H1 (cell line): ENCODE measurements around the gene TELO2. TPM values are rescaled to one million over a fixed set of nuclear protein-coding genes. Genes with fewer than 3 reads are reported as not detected.

Source experiments
- CTCF ChIA-PET: fragments of 300-600 bp; sonication (Branson Sonifier 250); formaldehyde crosslinking; loops from one replicate; lab custom pipeline; 2021; ENCODE audit not compliant: partially characterized antibody; lab: Charles Lee
- POLR2A ChIA-PET: fragments of 300-600 bp; sonication (Branson Sonifier 250); formaldehyde crosslinking; loops from one replicate; lab custom pipeline; 2021; ENCODE audit warnings: inconsistent platforms; ENCODE audit not compliant: partially characterized antibody; lab: Charles Lee
- DNase-seq, 2 experiments: peaks; one replicate each; pipeline versions ENCODE4 v3.0.0 to v3.0.0-alpha.2; 2010 to 2022; ENCODE audit warnings: low spot score in 2 of 2, low read depth in 1 of 2, mixed read lengths in 1 of 2
- FAIRE-seq: peaks from 2 replicates; lab custom pipeline; 2011; peaks lifted over from hg19 to GRCh38; lab: Jason Lieb, UNC
- H2AFZ ChIP-seq: 2 replicates; pipeline ENCODE4 v1.8.1; 2012; ENCODE audit warnings: low read length, inconsistent platforms
- H2AK5ac ChIP-seq: 2 replicates; pipeline ENCODE4 v1.6.1; 2013; ENCODE audit warnings: low read depth, low read length
- H2BK120ac ChIP-seq: replicated peaks from 2 replicates; pipeline ENCODE3; 2013; ENCODE audit warnings: low read depth, low read length, inconsistent platforms
- H2BK12ac ChIP-seq: 2 replicates; pipeline ENCODE4 v1.6.1; 2013; ENCODE audit warnings: low read depth, low read length
- H2BK15ac ChIP-seq: 2 replicates; pipeline ENCODE4 v1.6.1; 2013; ENCODE audit warnings: low read length
- H2BK20ac ChIP-seq: 2 replicates; pipeline ENCODE4 v1.6.1; 2013; ENCODE audit warnings: low read length
- H2BK5ac ChIP-seq: 2 replicates; pipeline ENCODE4 v1.6.1; 2013; ENCODE audit warnings: low read depth, low read length
- H3K14ac ChIP-seq: 2 replicates; pipeline ENCODE4 v1.6.1; 2013; ENCODE audit warnings: inconsistent platforms; ENCODE audit not compliant: insufficient read length
- H3K18ac ChIP-seq: 2 replicates; pipeline ENCODE4 v1.6.1; 2013; ENCODE audit warnings: low read length; ENCODE audit errors: extremely low read depth
- H3K23ac ChIP-seq: 2 replicates; pipeline ENCODE4 v1.6.1; 2013; ENCODE audit warnings: inconsistent platforms; ENCODE audit not compliant: insufficient read length
- H3K23me2 ChIP-seq: 2 replicates; pipeline ENCODE4 v1.6.1; 2013; ENCODE audit warnings: low read depth, low read length
- H3K27ac ChIP-seq: 2 replicates; pipeline ENCODE4 v1.6.1; 2011; ENCODE audit warnings: low read depth, low read length, inconsistent platforms
- H3K27me3 ChIP-seq, 4 experiments: replicated peaks in 1 of 4; 1 replicate in 1 of 4; 2 replicates in 3 of 4; pipeline versions ENCODE4 v1.6.1 to v1.8.1; 2011 to 2013; ENCODE audit warnings: low read length in 3 of 4, mild to moderate bottlenecking in 3 of 4, inconsistent platforms in 2 of 4, mixed read lengths in 2 of 4, moderate library complexity in 1 of 4; ENCODE audit not compliant: control insufficient read depth in 3 of 4, insufficient read depth in 3 of 4; ENCODE audit errors: extremely low read depth in 1 of 4
- H3K36me3 ChIP-seq, 4 experiments: 2 replicates each; pipeline versions ENCODE4 v1.6.1 to v1.8.1; 2011 to 2013; ENCODE audit warnings: mild to moderate bottlenecking in 4 of 4, low read length in 3 of 4, moderate library complexity in 2 of 4, control low read depth in 1 of 4, inconsistent platforms in 1 of 4; ENCODE audit not compliant: insufficient read depth in 4 of 4, control insufficient read depth in 2 of 4
- H3K4ac ChIP-seq: replicated peaks from 2 replicates; pipeline ENCODE3; 2013; ENCODE audit warnings: low read length, low read depth, mixed read lengths, inconsistent platforms; ENCODE audit not compliant: insufficient read length
- H3K4me1 ChIP-seq, 4 experiments: replicated peaks in 1 of 4; 1 replicate in 1 of 4; 2 replicates in 3 of 4; pipeline versions ENCODE4 v1.6.1 to v1.8.1; 2011 to 2013; ENCODE audit warnings: low read length in 3 of 4, inconsistent platforms in 2 of 4, mixed read lengths in 1 of 4; ENCODE audit not compliant: insufficient read depth in 4 of 4, control insufficient read depth in 3 of 4
- H3K4me2 ChIP-seq, 2 experiments: 2 replicates each; pipeline versions ENCODE4 v1.6.1 to v1.8.1; 2011 to 2013; ENCODE audit warnings: low read depth in 2 of 2, low read length in 2 of 2, control low read depth in 1 of 2, inconsistent platforms in 1 of 2, mild to moderate bottlenecking in 1 of 2; ENCODE audit not compliant: insufficient read depth in 1 of 2
- H3K4me3 ChIP-seq, 4 experiments: fragments of 200-600, 300-600 bp in 1 of 4; sonication (generic), shearing (Covaris generic), sonication (Bioruptor Twin) in 1 of 4; 2 replicates each; pipeline versions ENCODE4 v1.5.1 to v1.8.1; 2011 to 2016; ENCODE audit warnings: low read length in 4 of 4, low read depth in 3 of 4, control low read depth in 2 of 4, inconsistent platforms in 2 of 4, mild to moderate bottlenecking in 2 of 4, mixed read lengths in 1 of 4, moderate library complexity in 1 of 4; ENCODE audit not compliant: insufficient read depth in 2 of 4; ENCODE audit errors: extremely low read depth in 1 of 4
- H3K56ac ChIP-seq: replicated peaks from 2 replicates; pipeline ENCODE3; 2013; ENCODE audit warnings: low read depth, mild to moderate bottlenecking, mixed read lengths, low read length, inconsistent platforms; ENCODE audit not compliant: insufficient read length
- H3K79me1 ChIP-seq: 2 replicates; pipeline ENCODE4 v1.6.1; 2013; ENCODE audit warnings: low read depth, low read length, control low read depth
- H3K79me2 ChIP-seq, 2 experiments: 2 replicates each; pipeline versions ENCODE4 v1.6.1 to v1.8.1; 2012 to 2013; ENCODE audit warnings: low read length in 2 of 2, mild to moderate bottlenecking in 2 of 2, inconsistent platforms in 1 of 2; ENCODE audit not compliant: insufficient read depth in 2 of 2, control insufficient read depth in 1 of 2
- H3K9ac ChIP-seq, 4 experiments: replicated peaks in 1 of 4; 1 replicate in 1 of 4; 2 replicates in 3 of 4; pipeline versions ENCODE4 v1.6.1 to v1.8.1; 2011 to 2013; ENCODE audit warnings: low read depth in 3 of 4, low read length in 3 of 4, control low read depth in 2 of 4, mild to moderate bottlenecking in 2 of 4, moderate library complexity in 2 of 4, inconsistent platforms in 1 of 4; ENCODE audit errors: extremely low read depth in 1 of 4
- H3K9me3 ChIP-seq, 2 experiments: 2 replicates each; pipeline versions ENCODE4 v1.6.1 to v1.8.1; 2012 to 2013; ENCODE audit warnings: mild to moderate bottlenecking in 2 of 2, moderate library complexity in 2 of 2, control low read depth in 1 of 2, inconsistent platforms in 1 of 2, low read depth in 1 of 2, low read length in 1 of 2, mixed read lengths in 1 of 2; ENCODE audit not compliant: insufficient read depth in 2 of 2
- H4K20me1 ChIP-seq, 2 experiments: replicated peaks in 1 of 2; 2 replicates each; pipeline versions ENCODE3 to v1.8.1; 2011 to 2013; ENCODE audit warnings: inconsistent platforms in 2 of 2, low read length in 2 of 2, mild to moderate bottlenecking in 1 of 2; ENCODE audit not compliant: insufficient read depth in 2 of 2, control insufficient read depth in 1 of 2
- H4K5ac ChIP-seq: 2 replicates; pipeline ENCODE4 v1.6.1; 2013; ENCODE audit warnings: low read length, low read depth, mixed read lengths, inconsistent platforms; ENCODE audit not compliant: insufficient read length
- H4K8ac ChIP-seq: 2 replicates; pipeline ENCODE4 v1.8.0; 2013; ENCODE audit warnings: mild to moderate bottlenecking, moderate library complexity, low read length, inconsistent platforms; ENCODE audit not compliant: insufficient read depth; ENCODE audit errors: extremely low read depth
- H4K91ac ChIP-seq: replicated peaks from 2 replicates; pipeline ENCODE3; 2013; ENCODE audit warnings: low read length, mixed read lengths, inconsistent platforms; ENCODE audit not compliant: insufficient read length
- CBX5 ChIP-seq: fragments of 300-800, 300-1000 bp; sonication (generic); IDR thresholded peaks from 2 replicates; pipeline ENCODE4 v1.7.1; 2016; ENCODE audit warnings: antibody characterized with exemption, low read length, low read depth
- GABPA ChIP-seq: IDR thresholded peaks from 2 replicates; pipeline ENCODE4 v1.6.1; 2011; ENCODE audit warnings: mild to moderate bottlenecking, low read length, moderate library complexity, borderline replicate concordance; ENCODE audit not compliant: insufficient read depth
- HDAC6 ChIP-seq: IDR thresholded peaks from one replicate; pipeline ENCODE4 v1.7.1; 2012; ENCODE audit warnings: low read depth, mild to moderate bottlenecking, inconsistent platforms, low read length, moderate library complexity
- KDM5A ChIP-seq: fragments of 200-600 bp; IDR thresholded peaks from 2 replicates; pipeline ENCODE4 v1.7.1; 2012; ENCODE audit warnings: mild to moderate bottlenecking, low read length, inconsistent platforms, mixed read lengths
- SAP30 ChIP-seq: fragments of 300-600 bp; sonication (generic); IDR thresholded peaks from 2 replicates; pipeline ENCODE4 v1.7.1; 2012; ENCODE audit warnings: low read length, moderate library complexity, mild to moderate bottlenecking, inconsistent platforms; ENCODE audit not compliant: insufficient read depth, insufficient replicate concordance
- SP4 ChIP-seq: IDR thresholded peaks from 2 replicates; pipeline ENCODE4 v1.6.1; 2012; ENCODE audit warnings: low read length, inconsistent platforms
- SRF ChIP-seq: IDR thresholded peaks from 2 replicates; pipeline ENCODE4 v1.6.1; 2011; ENCODE audit warnings: mild to moderate bottlenecking, low read depth, low read length, moderate library complexity
- WGBS, 2 experiments: shearing (Covaris generic) in 1 of 2; methylation state at CpG; one replicate each; pipeline versions ENCODE4 v1.1.6 to v1.1.7; 2013 to 2015; ENCODE audit warnings: low lambda C conversion rate in 2 of 2, mixed read lengths in 2 of 2, inconsistent platforms in 1 of 2, low coverage in 1 of 2, missing lambda C conversion rate in 1 of 2; ENCODE audit not compliant: insufficient replicate concordance in 2 of 2, insufficient coverage in 1 of 2, insufficient read length in 1 of 2; ENCODE audit errors: extremely low coverage in 1 of 2, missing lambda C conversion rate in 1 of 2; 5-methylcytosine and 5-hydroxymethylcytosine counted together
- polyA plus RNA-seq, 7 experiments: library from polyadenylated mRNA; depleted of rRNA in 3 of 7; stranded (reverse) in 5 of 7; unstranded in 2 of 7; fragments of >200 nt in 5 of 7; fragments of 200-250 nt in 2 of 7; gene quantifications; 1 replicate in 5 of 7; 2 replicates in 1 of 7; 4 replicates in 1 of 7; pipeline versions ENCODE4 v1.2.1 to v1.2.3, GENCODE V29; 2011 to 2013; ENCODE audit warnings: missing spikeins in 2 of 7, mixed read lengths in 2 of 7
- total RNA-seq: library from RNA; stranded (reverse); fragmentation: NEBNext Ultra II Directional; extraction: Animal tissue kit (Norgen Biotek cat#: 25700); gene quantifications from 2 replicates; pipeline ENCODE4 v1.2.1, GENCODE V29; 2021
- TF ChIP-seq, protein P1 (sequence below): IDR thresholded peaks from 2 replicates; pipeline ENCODE4 v1.6.1; 2012; ENCODE audit warnings: inconsistent platforms

TELO2 gene
- total and polyA plus RNA-seq, 2 of the 8 experiments (the other 6 are each of a cell fraction or from before 2014, with no cell fraction given): 39.3 to 64.8 TPM

- ChIA-PET CTCF (interaction anchor here (2.5 kb wide), 1 partner anchor 10 kb away, joined by 12 read pairs; no protein-coding TSS in a partner anchor), POLR2A (interaction anchor here (1.3 to 1.9 kb wide), 2 partner anchors 9 to 14 kb away, joined by 4 read pairs; partner anchors contain the start of gene TMEM204)
- FAIRE-seq: no peak
These were observed 55.6 kb downstream of the TELO2 start for GRCh38 chr16:1548727-1549126.

More at GRCh38 chr16:1548727-1549126, 55.6 kb downstream of the TELO2 start:
- Histone ChIP-seq H2BK12ac (no peak overlapping the region), H3K18ac (no peak overlapping the region), H3K56ac (peak overlapping the region; percentile 16), H3K27me3 (no peaks in the 10 kb centered on the region), H3K27ac (no peak overlapping the region), H3K79me1 (no peaks in the 10 kb centered on the region; the same call in 1 of the 2 replicates), H2AFZ (no peak overlapping the region), H3K36me3 (peaks cover 0 to 3% (median 0%) of the 10 kb centered on the region in 4 experiments; a peak in 1 of 8 replicates), H3K14ac (no peak overlapping the region), H2AK5ac (no peak overlapping the region), H3K23ac (no peak overlapping the region), H3K4ac (no peak overlapping the region), H4K5ac (no peak overlapping the region), H3K9me3 (no peaks in the 10 kb centered on the region), H3K4me2 (no peak overlapping the region), H3K9ac (no peak overlapping the region), H4K8ac (0 out of 2 replicates have a peak overlapping the region, but pooled peaks have one; percentile 5), H4K91ac (no peak overlapping the region), H2BK20ac (no peak overlapping the region), H4K20me1 (peaks cover 2 to 3% of the 10 kb centered on the region in 2 experiments), H2BK5ac (no peak overlapping the region), H2BK15ac (no peak overlapping the region), H3K79me2 (no peaks in the 10 kb centered on the region), H3K23me2 (no peaks in the 10 kb centered on the region), H3K4me1 (no peaks in the 10 kb centered on the region), H3K4me3 (no peak overlapping the region), H2BK120ac (no peak overlapping the region)
- DNase-seq: no peak
- TF ChIP-seq KDM5A (no peak), SP4 (no peak), CBX5 (no peak), SAP30 (no peak), GABPA (no peak), HDAC6 (no peak), SRF (no peak)
- TF ChIP-seq, protein P1, sequence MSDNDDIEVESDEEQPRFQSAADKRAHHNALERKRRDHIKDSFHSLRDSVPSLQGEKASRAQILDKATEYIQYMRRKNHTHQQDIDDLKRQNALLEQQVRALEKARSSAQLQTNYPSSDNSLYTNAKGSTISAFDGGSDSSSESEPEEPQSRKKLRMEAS: no peak
- WGBS, 2 experiments: 95% methylated on average over 23 of the region's 23 CpGs; no CpG with 5 or more reads in 1 of the 2 experiments
